Endometrial microvascular endothelial cells (primary cell): Measurements from ENCODE around the gene RAD23A. TPM values are rescaled to one million over a fixed set of nuclear protein-coding genes. Genes with fewer than 3 reads are reported as not detected.
"Not testable (repeated sequence)": the region's sequence is repeated elsewhere in the genome, so short reads cannot be mapped to it uniquely, and the experiment has no call there.

ENCODE experiments used
- in situ Hi-C: cut with HindIII; loops from 2 replicates; pipeline ENCODE4 v1.10.0; 2017; ENCODE audit warnings: low sequenced_read_pairs, low pct_unique_long_range_greater_than_20kb; ENCODE audit errors: inconsistent ontology term
- total RNA-seq: library from RNA; depleted of rRNA; stranded (reverse); fragments of >200 nt; gene quantifications from one replicate; pipeline ENCODE4 v1.2.3, GENCODE V29; 2015; ENCODE audit errors: inconsistent ontology term

Gene RAD23A
- total RNA-seq, 1 donor from 2014 or later = 138 TPM

DNA sequence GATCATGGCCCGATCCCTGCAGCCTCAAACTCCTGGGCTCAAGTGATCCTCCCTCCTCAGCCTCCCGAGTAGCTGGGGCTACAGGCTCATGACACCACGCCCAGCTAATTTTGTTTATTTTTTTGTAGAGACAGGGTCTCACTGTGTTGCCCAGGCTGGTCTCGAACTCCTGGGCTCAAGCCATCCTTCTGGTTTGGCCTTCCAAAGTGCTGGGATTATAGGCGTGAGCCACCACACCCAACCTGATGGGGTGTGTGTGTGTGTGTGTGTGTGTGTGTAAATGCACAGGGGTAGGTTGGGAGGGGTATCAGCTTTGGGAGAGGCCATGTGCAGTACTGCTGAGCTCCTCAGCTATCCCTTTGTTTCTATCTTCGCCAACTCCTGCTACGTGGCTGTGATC is 30.4 kb downstream of the RAD23A start:
- in situ Hi-C loops = not testable (repeated sequence)

DNA sequence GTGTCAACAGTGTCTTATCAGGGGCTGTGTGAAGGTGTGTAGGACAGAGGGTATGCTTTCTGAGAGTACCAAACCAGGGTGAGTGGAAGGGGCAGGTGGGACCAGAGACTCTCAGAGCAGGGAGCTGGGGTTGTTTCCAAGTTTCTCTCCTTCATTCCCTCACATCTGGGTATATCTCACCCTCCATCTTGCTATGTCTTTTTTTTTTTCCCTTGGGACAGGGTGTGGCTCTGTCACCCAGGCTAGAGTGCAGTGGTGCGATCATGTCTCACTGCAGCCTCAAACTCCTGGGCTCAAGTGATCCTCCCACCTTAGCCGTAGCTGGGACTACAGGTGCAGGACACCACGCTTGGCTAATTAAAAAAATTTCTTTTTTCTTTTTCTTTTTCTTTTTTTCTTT is 34.3 kb downstream of the RAD23A start:
- in situ Hi-C loops = no loop called here

DNA sequence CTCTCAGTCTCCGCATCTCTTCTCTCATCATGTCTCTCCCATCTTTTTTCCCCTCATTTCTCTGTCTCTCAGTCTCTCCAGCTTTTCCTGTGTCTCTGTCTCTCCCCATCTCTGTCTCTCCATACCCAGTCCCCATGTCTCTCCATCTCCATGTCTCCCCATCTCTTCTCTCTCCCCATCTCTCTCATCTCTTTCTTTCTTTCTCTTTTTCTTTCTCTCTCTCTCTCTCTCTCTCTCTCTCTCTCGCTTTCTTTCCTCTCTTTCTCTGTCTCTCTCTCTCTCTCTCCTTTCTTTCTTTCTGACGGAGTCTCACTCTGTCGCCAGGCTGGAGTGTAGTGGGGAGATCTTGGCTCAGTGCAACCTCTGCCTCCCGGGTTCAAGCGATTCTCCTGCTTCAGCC is 37.0 kb downstream of the RAD23A start:
- in situ Hi-C loops = no loop called here

DNA sequence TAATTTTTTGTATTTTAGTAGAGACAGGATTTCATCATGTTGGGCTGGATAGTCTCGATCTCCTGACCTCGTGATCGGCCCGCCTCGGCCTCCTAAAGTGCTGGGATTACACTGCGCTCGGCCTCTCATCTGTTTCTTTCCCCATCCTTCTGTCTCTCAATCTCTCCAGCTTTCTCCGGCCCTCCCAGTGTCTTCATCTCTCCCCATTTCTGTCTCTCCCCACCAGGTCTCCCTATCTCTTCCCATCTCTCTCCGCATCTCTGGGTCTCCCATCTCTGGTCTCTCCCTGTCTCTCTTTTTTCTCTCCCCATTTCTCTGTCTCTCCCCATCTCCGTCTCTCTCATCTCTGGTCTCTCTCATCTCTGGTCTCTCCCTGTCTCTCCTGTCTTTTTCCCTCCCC is 37.4 kb downstream of the RAD23A start:
- in situ Hi-C loops = no loop called here

DNA sequence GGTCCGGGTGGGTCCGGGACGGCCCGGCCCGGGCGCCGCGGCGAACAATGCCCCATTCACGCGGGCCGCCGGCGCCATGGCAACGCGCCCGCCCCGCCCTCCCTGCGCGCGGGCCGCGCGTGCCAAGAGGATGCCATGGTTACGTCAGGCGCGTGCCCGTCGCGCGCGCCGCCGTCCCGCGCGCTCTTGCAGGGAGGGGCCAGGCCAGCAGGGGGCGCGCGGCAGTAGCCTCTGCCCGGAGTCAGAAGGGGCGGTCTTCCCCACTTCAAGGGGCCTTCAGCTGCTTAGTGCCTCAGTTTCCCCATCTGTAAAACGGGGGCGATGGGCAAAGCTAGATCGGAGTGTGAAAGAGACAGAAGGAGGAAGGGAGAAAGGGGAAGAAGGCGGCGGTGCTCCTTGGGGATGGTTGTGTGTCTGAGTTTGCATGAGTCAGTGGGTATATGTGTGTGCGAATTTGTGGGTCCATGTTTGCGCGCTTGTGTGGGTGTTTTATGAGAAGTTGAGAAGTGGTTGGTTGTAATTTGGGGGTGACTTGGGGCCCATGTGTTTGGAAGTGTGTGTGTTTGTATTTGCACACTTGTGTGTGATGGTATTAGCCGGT is 38.0 kb downstream of the RAD23A start:
- in situ Hi-C loops = no loop called here

DNA sequence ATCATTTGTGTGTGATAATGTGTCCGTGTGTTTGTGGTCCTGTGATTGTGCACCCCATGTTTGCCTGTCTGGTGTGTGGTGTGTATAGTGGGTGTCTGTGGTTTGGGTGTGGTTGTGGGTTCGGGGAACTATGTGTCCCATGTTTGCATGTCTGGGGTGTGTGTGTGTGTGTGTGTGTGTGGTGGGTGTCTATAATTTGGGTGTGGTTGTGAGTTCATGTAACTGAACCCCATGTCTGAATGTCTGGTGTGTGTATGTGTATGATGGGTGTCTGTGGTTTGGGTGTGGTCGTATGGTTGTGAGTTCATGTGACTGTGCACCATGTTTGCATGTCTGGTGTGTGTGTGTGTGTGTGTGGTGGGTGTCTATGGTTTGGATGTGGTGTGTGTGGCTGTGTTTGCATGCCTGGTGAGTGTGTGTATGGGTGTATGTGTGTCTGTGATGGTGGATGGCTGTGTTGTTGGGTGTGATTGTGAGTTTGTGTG is 38.5 kb downstream of the RAD23A start:
- in situ Hi-C loops = no loop called here

DNA sequence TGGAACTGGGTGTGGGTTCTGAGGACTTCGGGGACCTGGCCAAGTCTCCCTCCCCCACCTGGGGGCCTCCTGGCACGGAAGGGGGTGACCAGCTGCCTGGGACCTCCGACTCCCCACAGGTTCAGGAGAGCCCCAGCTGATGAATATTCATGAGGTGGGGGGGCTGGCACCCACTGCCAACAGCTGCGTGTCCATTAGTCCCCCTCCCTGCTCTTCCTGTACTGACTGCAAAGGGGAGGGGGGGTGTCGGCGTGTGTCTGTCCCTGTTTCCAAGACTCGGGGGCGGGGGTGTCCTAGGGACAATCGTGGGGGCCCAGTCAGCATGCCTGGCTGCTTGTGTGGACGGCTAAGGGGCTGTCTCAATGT is 39.0 kb downstream of the RAD23A start:
- in situ Hi-C loops = no loop called here

DNA sequence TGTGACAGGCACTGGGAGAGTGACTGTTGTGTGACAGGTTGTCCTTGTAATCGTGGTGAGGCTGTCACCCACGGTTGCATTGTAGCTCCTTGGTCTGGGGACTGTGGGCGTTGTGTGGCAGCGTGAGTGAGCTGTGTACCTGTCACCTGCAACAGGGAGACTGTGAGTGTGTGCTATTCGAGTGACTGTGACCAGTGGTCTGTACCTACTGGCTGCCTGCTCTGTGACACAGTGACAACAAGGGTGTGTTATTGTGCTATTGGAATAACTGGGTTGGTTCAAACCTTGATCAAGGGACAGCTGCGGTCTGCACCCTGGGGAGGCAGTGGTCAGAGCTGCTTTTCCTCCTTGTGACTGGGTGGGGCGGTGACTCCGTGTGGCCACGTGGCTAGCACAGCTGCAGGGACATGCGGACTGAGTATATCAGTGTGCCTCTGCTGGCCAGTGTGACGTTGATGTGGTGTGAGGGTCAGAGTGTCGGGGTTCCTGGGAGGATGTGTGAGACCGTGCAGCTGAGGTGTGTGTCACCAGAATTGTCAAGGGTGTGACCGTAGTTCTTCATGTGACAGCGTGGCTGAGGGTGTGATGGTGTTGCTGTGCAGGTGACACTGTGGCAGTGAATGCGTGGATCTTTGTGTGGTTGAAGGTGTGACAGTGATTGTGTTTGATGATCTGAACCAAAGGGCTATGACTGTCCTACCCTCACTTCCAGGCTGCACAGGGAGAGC is 39.6 kb downstream of the RAD23A start:
- in situ Hi-C loops = no loop called here

DNA sequence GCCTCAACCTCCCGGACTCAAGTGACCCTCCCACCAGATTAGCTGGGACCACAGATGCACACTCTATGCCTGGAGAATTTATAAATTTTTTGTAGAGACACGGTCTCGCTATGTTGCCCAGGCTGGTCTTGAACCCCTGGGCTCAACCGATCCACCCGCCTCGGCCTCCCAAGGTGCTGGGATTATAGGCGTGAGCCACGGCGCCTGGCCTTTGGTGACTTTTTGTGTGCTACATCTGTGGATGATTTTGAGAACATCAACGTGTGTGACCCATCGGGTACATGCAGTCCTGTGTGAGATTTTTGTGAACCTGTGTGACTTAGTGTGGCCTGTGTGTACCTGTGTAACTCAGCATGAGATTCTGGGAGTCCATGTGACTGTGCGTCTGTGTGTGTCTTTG is 41.1 kb downstream of the RAD23A start:
- in situ Hi-C loops = no loop called here

DNA sequence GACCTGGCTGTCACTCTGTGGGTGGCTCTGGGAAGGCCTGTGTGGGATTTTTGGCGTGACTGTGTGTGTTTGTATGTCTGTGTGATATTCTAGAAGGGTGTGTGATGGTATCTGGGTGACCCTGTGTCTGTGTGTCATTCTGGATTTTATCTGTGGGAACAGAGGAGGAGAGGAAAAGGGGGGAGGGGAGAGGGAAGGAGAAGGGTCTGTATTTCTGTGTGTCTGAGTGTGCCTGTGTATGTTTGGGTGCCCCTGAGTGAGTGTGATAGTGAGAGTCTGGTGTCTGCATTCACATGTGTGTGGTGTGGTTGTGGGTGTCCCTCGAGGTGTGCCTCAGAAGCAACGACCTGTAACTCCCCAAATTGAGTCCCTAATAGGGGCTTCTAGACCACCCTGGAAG is 41.5 kb downstream of the RAD23A start:
- in situ Hi-C loops = no loop called here

DNA sequence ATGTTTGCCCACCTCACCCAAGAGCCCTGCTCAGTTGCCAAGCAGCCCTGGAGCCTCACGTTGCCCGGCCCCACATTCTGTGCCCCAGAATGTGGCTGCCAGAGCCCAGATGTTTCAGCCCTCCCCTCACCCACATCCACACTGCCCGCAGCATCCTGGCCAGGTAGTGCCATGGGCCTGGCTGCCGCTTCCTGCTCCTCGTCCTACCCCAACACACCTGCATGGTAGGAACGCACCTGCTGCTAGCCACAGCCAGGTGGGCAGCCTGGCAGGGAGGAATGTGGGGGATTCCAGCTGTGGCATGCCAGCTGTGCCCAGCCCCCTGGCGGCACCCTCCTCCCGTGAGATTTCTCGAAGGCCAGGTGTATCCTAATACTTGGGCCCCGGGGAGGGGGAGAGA is 42.1 kb downstream of the RAD23A start:
- in situ Hi-C loops = no loop called here

DNA sequence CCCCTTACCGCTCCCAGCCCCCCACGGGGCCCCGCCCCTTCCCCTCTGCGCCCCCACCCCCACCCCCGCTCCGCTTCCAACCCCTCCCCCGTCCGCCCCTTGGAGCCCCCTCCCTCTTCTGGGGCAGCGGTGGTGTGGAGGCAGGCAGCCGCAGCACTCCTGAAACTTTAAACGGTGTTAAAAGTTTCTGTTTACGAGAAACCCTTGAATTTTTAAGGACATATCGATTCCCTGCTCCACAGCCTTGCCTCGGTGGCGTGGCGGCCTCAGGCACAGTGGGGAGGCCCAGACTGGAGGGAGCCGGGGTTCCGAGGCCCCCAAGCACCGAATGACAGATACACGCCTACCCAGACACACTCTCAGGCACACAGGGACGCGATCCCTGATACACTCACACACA is 44.8 kb downstream of the RAD23A start:
- in situ Hi-C loops = no loop called here

DNA sequence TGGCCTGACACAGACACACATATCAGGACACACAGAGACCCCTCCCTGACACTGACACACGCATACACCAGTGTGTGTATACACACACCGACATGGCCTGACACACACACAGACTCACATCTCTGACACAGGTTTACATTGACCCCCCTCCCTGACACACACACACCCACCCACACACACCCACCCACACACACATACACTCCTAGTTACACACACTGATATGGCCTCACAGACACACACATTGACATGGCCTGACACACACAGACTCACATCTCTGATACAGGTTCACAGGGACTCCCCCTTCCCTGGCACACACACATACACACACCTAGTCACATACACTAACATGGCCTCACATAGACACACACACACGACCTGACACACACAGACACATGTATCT is 45.2 kb downstream of the RAD23A start:
- in situ Hi-C loops = no loop called here

DNA sequence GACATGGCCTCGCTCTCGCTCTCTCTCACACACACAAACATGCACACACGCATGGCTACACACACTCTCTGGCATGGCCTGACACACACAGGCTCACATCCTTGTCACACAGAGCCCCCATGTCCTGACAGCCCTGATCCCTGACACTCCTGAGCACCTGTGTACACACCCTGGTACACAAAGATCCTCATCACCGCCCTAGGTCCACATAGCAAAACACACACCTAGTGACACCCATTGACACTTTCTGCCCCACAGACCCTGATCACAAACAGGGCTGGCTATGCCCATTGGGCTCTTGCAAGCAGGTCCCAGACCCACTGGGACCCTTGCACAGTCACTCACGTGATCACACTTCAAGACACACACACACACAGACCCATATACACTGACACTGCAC is 45.6 kb downstream of the RAD23A start:
- in situ Hi-C loops = no loop called here

DNA sequence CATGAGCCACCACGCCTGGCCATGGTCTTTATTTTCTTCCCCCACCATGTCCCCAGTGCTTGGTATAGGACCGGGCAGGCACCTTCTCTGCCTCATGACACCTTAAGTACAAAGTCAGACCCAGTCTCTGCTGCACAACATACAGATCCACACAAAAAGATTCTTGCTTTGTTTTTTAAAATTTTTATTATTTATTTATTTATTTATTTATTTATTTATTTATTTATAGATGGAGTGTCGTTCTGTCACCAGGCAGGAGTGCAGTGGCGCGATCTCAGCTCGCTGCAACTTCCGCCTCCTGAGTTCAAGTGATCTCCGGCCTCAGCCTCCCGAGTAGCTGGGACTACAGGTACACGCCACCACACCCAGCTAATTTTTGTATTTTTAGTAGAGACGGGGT is 47.1 kb downstream of the RAD23A start:
- in situ Hi-C loops = no loop called here

DNA sequence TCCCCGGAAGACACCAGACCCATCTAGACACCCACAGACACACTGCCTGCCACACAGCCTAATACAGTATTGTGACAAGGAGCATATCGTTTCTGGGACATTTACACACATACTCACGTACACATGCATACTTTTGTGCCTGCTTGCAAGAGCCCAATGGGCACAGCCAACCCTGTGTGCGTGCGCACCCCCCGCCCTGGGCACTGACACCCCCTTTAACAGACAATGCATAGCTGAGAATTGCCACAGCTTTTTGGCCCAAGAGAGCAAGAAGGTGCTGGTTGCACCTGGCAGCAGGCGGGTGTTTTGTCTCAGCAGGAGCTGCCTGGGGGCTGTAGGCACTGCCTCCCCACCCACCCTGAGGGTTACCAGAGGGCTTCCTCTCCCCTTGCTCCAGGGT is 47.9 kb downstream of the RAD23A start:
- in situ Hi-C loops = no loop called here

DNA sequence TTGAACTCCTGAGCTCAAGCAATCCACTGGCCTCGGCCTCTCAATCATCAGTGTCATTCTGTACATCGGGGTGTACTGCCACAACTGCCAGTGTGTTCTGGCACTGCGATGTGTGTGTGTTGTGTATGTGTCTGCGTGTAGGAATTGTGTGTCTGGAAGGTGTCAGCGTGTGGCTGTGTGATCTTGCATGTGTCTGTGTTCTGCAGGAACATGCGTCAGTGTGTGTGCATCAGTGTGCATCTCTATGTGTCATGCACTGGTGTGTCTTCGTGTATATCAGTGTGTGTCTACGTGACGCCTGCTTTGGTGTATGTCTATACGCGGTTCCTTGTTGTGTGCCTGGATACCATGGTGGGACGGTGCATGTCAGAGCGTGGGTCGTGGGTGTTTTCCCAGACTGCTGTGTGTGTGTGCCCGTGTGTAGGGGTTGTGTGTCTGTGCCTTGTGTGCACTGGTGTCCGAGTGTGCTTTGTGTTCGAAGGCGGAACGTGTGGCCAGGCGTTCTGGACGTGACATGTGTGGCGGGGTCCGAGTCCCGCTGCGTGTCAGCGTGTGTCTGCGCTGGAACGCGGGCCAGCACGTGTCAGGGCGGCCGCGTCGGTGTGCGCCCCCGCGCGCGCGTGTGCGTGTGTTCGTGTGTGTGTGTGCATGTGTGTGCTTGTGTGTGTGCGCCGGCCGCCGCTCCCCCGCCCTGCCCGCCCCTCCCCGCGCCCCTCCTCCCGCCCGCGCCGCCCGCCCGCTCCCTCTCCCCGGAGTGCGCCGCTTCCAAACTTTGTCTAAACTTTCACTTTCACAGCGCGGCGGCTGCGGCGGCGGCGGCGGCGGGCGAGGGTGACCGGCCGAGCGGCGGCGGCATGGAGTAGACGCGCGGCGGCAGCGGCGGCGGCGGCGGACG is 49.3 kb downstream of the RAD23A start, which contains the start of gene NFIX:
Gene NFIX, plus strand, starts transcription at position 775 of the 895 bp plus-strand sequence. CDS start 363 bp downstream, outside the sequence.
- in situ Hi-C loops = no loop called here

DNA sequence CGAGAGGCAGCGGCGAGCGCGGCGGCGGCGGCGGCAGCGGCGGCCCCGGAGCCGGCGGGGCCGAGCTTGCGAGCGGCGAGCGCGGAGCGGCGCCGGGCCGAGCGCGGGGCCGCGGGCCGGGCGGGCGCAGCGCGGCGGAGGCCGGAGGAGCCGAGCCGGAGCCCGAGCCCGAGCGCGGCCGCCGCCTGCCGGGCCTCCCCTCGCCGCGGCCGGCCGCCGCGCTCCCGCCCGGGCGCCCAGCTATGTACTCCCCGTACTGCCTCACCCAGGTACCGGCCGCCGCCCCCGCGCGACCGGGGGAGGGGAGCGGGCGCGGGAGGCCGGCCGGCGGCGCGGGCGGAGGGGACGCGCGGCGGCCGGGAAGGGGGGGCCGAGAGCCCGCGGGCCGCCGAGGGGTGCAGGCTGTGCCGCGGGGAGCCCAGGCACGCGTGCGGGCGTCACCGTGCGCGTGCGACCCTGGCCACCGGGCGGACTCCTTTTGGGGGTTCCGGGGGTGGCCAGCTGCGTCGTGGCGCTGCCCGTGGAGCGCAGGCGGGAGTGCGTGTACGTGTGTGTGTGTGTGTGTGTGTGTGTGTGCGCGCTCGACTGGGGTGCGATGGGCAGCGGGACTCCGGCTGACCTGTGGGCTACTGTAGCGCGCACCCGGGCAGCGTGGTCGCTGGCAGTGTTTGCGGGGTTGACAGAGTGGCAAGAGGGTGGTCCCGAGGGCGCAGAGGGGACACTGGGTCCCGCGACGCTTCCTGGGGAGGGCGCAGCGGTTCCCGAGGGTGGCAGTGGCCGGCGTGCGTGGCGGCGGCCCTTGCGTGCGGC is 50.1 kb downstream of the RAD23A start:
- in situ Hi-C loops = no loop called here
